Endothelial cell of umbilical vein (primary cell): ENCODE measurements around the gene LOXHD1. TPM values are rescaled to one million over a fixed set of nuclear protein-coding genes. Genes with fewer than 3 reads are reported as not detected.

ENCODE experiments used
- BruUV-seq: library from RNA; stranded (reverse); fragments of 400-500 nt; replicated peaks from 2 replicates; lab custom pipeline; 2021; lab: Mats Ljungman, UMichigan
- CTCF ChIA-PET: fragments of 300-600, 350-600 bp; sonication (Branson Sonifier 250); formaldehyde crosslinking; loops from one replicate; lab custom pipeline; 2021; ENCODE audit warnings: antibody characterized with exemption, inconsistent platforms; lab: Charles Lee
- POLR2A ChIA-PET: fragments of 300-600, 350-600 bp; sonication (Branson Sonifier 250); formaldehyde crosslinking; loops from one replicate; lab custom pipeline; 2021; ENCODE audit warnings: antibody characterized with exemption, inconsistent platforms; lab: Charles Lee
- DNase-seq: peaks from one replicate; pipeline ENCODE4 v3.0.0-alpha.2; 2011; ENCODE audit warnings: low read depth, low spot score
- FAIRE-seq: peaks from 2 replicates; lab custom pipeline; 2011; peaks lifted over from hg19 to GRCh38; lab: Jason Lieb, UNC
- H2AFZ ChIP-seq: 2 replicates; pipeline ENCODE4 v1.6.0; 2012; ENCODE audit warnings: low read depth, low read length, control low read depth, inconsistent platforms
- H3K27ac ChIP-seq: 2 replicates; pipeline ENCODE4 v1.5.1; 2011; ENCODE audit warnings: low read depth, mild to moderate bottlenecking, control low read depth, low read length, moderate library complexity; ENCODE audit not compliant: insufficient read depth
- H3K27me3 ChIP-seq, 2 experiments: 2 replicates each; pipeline versions ENCODE4 v1.6.0 to v1.6.1; 2011; ENCODE audit warnings: low read length in 2 of 2, mixed read lengths in 1 of 2; ENCODE audit not compliant: control insufficient read depth in 2 of 2, insufficient read depth in 2 of 2
- H3K36me3 ChIP-seq, 2 experiments: 2 replicates in 1 of 2; 3 replicates in 1 of 2; pipeline ENCODE4 v1.5.1; 2011; ENCODE audit warnings: low read length in 2 of 2, mild to moderate bottlenecking in 1 of 2, moderate library complexity in 1 of 2; ENCODE audit not compliant: control insufficient read depth in 2 of 2, insufficient read depth in 2 of 2; ENCODE audit errors: extremely low read depth in 1 of 2
- H3K4me1 ChIP-seq: 3 replicates; pipeline ENCODE4 v1.5.1; 2011; ENCODE audit warnings: mild to moderate bottlenecking, low read length; ENCODE audit not compliant: control insufficient read depth, insufficient read depth; ENCODE audit errors: extremely low read depth
- H3K4me2 ChIP-seq: 2 replicates; pipeline ENCODE4 v1.6.1; 2011; ENCODE audit warnings: low read length, control low read depth, mixed read lengths; ENCODE audit not compliant: insufficient read depth
- H3K4me3 ChIP-seq, 3 experiments: fragments of 200-600 bp in 1 of 3; sonication (generic), shearing (Covaris generic) in 1 of 3; replicated peaks in 1 of 3; 2 replicates each; pipeline ENCODE4 v1.5.1; 2011 to 2016; ENCODE audit warnings: control low read depth in 3 of 3, low read length in 3 of 3, mild to moderate bottlenecking in 2 of 3, inconsistent platforms in 1 of 3, low read depth in 1 of 3, moderate library complexity in 1 of 3; ENCODE audit not compliant: insufficient read depth in 1 of 3
- H3K79me2 ChIP-seq: 2 replicates; pipeline ENCODE4 v1.6.0; 2012; ENCODE audit warnings: low read length, inconsistent platforms; ENCODE audit not compliant: control insufficient read depth, insufficient read depth
- H3K9ac ChIP-seq: replicated peaks from 2 replicates; pipeline ENCODE3; 2011; ENCODE audit warnings: low read length, control low read depth; ENCODE audit not compliant: insufficient read depth; ENCODE audit errors: extremely low read depth
- H3K9me1 ChIP-seq: replicated peaks from 3 replicates; pipeline ENCODE4 v1.6.0; 2011; ENCODE audit warnings: mild to moderate bottlenecking, low read length; ENCODE audit not compliant: control insufficient read depth, insufficient read depth; ENCODE audit errors: extremely low read depth
- H3K9me3 ChIP-seq: replicated peaks from 2 replicates; pipeline ENCODE4 v1.5.1; 2012; ENCODE audit warnings: low read length, inconsistent platforms; ENCODE audit not compliant: control insufficient read depth, insufficient read depth
- H4K20me1 ChIP-seq: replicated peaks from 2 replicates; pipeline ENCODE3; 2011; ENCODE audit warnings: mild to moderate bottlenecking, low read length; ENCODE audit not compliant: control insufficient read depth, insufficient read depth; ENCODE audit errors: extremely low read depth
- EZH2 ChIP-seq: IDR thresholded peaks from 2 replicates; pipeline ENCODE4 v1.6.1; 2012; ENCODE audit warnings: borderline replicate concordance, low read depth, mild to moderate bottlenecking, moderate library complexity, low read length, inconsistent platforms; ENCODE audit not compliant: severe bottlenecking
- FOS ChIP-seq: IDR thresholded peaks from 2 replicates; pipeline ENCODE4 v1.6.1; 2011; ENCODE audit warnings: mild to moderate bottlenecking, low read length, moderate library complexity, borderline replicate concordance; ENCODE audit not compliant: insufficient read depth
- GATA2 ChIP-seq: IDR thresholded peaks from 2 replicates; pipeline ENCODE4 v1.7.0; 2011; ENCODE audit warnings: low read depth, mild to moderate bottlenecking, moderate library complexity, mixed read lengths, low read length; ENCODE audit not compliant: insufficient read length, insufficient read depth
- JUN ChIP-seq: IDR thresholded peaks from 2 replicates; pipeline ENCODE4 v1.6.1; 2011; ENCODE audit warnings: borderline replicate concordance, low read depth; ENCODE audit not compliant: insufficient read length, insufficient read depth
- MYC ChIP-seq: IDR thresholded peaks from one replicate; pipeline ENCODE4 v1.6.1; 2011; ENCODE audit warnings: mild to moderate bottlenecking, low read depth, low read length
- POLR2A ChIP-seq: IDR thresholded peaks from 2 replicates; pipeline ENCODE4 v1.6.1; 2012; ENCODE audit warnings: low read depth, mild to moderate bottlenecking, control low read depth, low read length
- POLR2AphosphoS5 ChIP-seq: IDR thresholded peaks from 2 replicates; pipeline ENCODE4 v1.6.1; 2012; ENCODE audit warnings: low read depth, mild to moderate bottlenecking, control low read depth, low read length, moderate library complexity; ENCODE audit not compliant: insufficient read depth
- dilution Hi-C: fragments of 300-500 bp; cut with MboI; formaldehyde crosslinking; loops from one replicate; pipeline ENCODE4 v1.15.0; 2019; ENCODE audit warnings: low sequenced_read_pairs; ENCODE audit not compliant: extremely low pct_ligation_motif_present
- intact Hi-C: fragments of 100-400 bp; cut with micrococcal nuclease; formaldehyde crosslinking; loops from one replicate; pipeline ENCODE4 v1.10.0; 2022
- polyA plus RNA-seq, 4 experiments: library from polyadenylated mRNA; depleted of rRNA in 3 of 4; stranded (reverse) in 3 of 4; unstranded in 1 of 4; fragments of >200 nt; gene quantifications; 2 replicates each; pipeline versions ENCODE4 v1.2.1 to v1.2.3, GENCODE V29; 2011 to 2012; ENCODE audit warnings: missing spikeins in 1 of 4
- total RNA-seq: library from RNA; stranded (reverse); gene quantifications from 2 replicates; pipeline ENCODE4 v1.2.3, GENCODE V29; 2021
- TF ChIP-seq, protein P1 (sequence below): IDR thresholded peaks from 2 replicates; pipeline ENCODE4 v1.6.1; 2011; ENCODE audit not compliant: insufficient read depth, insufficient read length
- TF ChIP-seq, protein P2 (sequence below), 2 donors: IDR thresholded peaks; 1 replicate in 1 of 2; 2 replicates in 1 of 2; pipeline ENCODE4 v1.5.1; 2011; ENCODE audit warnings: low read length in 2 of 2, mild to moderate bottlenecking in 2 of 2, moderate library complexity in 2 of 2, control low read depth in 1 of 2, inconsistent platforms in 1 of 2, low read depth in 1 of 2; ENCODE audit not compliant: insufficient read depth in 1 of 2; ENCODE audit errors: extremely low read depth in 1 of 2

Gene LOXHD1
- total and polyA plus RNA-seq, 2 donors (not counting 3 experiments of a cell fraction or from before 2014, with no cell fraction given), result not detected

DNA sequence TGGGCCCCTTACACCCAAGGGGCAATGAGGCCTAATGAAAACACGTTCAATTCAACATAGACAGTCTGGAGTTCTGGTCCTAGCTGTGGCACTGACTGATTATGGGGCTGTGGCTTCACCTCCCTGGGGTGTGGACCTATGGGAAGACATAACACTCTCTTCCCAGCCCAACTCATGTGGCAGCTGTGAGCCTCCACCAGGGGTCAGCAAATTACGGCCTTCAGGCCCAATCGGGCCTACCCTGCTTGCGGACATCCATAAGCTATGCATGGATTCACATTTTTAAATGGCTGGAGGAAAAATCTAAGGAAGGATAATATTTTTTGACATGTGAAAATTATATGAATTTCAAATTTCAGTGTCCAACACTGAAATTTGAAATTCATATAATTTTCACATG lies 101.3 kb downstream of the LOXHD1 start:
- no peaks in the 10 kb centered on the region for H3K4me1 ChIP-seq
- no peak overlapping the region for H3K9ac ChIP-seq
- H3K4me2 ChIP-seq, result no peak overlapping the region
- POLR2A ChIA-PET, result no interaction called here
- no peaks in the 10 kb centered on the region for H3K9me1 ChIP-seq
- no peak overlapping the region for H3K4me3 ChIP-seq
- intact Hi-C loops (loop anchor here (1.0 kb wide), 1 partner anchor 103 kb away; no protein-coding TSS in a partner anchor), dilution Hi-C loops (no loop called here)
- no peaks in the 10 kb centered on the region for H4K20me1 ChIP-seq
- no peak overlapping the region for H3K27ac ChIP-seq
- DNase-seq (peak; percentile 2), FAIRE-seq (no peak)
- no peaks in the 10 kb centered on the region for H3K79me2 ChIP-seq
- H3K27me3 ChIP-seq, result no peaks in the 10 kb centered on the region
- H3K36me3 ChIP-seq, result no peaks in the 10 kb centered on the region
- TF ChIP-seq EZH2, result no peak
- TF ChIP-seq POLR2A, result no peak
- TF ChIP-seq MYC, result no peak
- no peak for TF ChIP-seq POLR2AphosphoS5
- no peak for TF ChIP-seq GATA2
- TF ChIP-seq, protein P1, sequence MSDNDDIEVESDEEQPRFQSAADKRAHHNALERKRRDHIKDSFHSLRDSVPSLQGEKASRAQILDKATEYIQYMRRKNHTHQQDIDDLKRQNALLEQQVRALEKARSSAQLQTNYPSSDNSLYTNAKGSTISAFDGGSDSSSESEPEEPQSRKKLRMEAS, result no peak
- TF ChIP-seq FOS, result no peak
- no peak for TF ChIP-seq JUN
- no peaks in the 10 kb centered on the region for H3K9me3 ChIP-seq
- BruUV-seq, result no TSS peak
- CTCF ChIA-PET, result interaction anchor here (1.1 to 3.4 kb wide), 3 partner anchors 68 to 160 kb away, joined by 3 to 50 read pairs (median 3); partner anchors contain the start of gene LOXHD1
- no peak overlapping the region for H2AFZ ChIP-seq

DNA sequence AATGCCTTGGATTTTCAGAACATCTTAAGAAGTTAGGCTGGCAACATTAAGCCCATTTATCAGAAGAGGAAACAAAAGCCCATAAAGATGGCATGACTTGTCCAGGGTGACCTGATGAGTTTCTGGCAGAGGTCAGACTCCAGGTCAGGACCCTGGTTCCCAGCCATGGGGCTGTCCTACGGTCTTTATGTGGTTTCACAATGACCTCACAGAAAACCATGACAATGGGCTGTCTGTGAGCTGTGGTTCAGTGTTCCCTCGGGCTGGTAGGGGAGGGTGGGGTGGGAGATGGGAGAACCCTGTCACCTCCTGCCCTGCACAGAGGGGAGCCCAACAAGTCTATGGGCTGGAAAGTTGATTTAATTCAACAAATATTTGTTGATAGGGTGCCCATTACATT lies 101.8 kb downstream of the LOXHD1 start:
- dilution Hi-C loops, result no loop called here
- H3K9me1 ChIP-seq, result no peaks in the 10 kb centered on the region
- TF ChIP-seq POLR2A (no peak), FOS (no peak), EZH2 (no peak), JUN (no peak), GATA2 (no peak), MYC (no peak), POLR2AphosphoS5 (no peak)
- TF ChIP-seq, protein P1, result no peak
- TF ChIP-seq, protein P2, sequence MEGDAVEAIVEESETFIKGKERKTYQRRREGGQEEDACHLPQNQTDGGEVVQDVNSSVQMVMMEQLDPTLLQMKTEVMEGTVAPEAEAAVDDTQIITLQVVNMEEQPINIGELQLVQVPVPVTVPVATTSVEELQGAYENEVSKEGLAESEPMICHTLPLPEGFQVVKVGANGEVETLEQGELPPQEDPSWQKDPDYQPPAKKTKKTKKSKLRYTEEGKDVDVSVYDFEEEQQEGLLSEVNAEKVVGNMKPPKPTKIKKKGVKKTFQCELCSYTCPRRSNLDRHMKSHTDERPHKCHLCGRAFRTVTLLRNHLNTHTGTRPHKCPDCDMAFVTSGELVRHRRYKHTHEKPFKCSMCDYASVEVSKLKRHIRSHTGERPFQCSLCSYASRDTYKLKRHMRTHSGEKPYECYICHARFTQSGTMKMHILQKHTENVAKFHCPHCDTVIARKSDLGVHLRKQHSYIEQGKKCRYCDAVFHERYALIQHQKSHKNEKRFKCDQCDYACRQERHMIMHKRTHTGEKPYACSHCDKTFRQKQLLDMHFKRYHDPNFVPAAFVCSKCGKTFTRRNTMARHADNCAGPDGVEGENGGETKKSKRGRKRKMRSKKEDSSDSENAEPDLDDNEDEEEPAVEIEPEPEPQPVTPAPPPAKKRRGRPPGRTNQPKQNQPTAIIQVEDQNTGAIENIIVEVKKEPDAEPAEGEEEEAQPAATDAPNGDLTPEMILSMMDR (IDR thresholded peaks at IDR 0.05; ENCODE audit: extremely low read depth in 1 of 2, insufficient read depth in 1 of 2, low read depth in 1 of 2, low read length in 2 of 2), result no peak
- intact Hi-C loops, result loop anchor here (1.0 kb wide), 1 partner anchor 103 kb away; no protein-coding TSS in a partner anchor
- no TSS peak for BruUV-seq
- H3K79me2 ChIP-seq, result no peaks in the 10 kb centered on the region
- no peak overlapping the region for H3K9ac ChIP-seq
- DNase-seq, result no peak
- POLR2A ChIA-PET, result no interaction called here
- H3K4me1 ChIP-seq, result no peaks in the 10 kb centered on the region
- no peak overlapping the region for H3K4me3 ChIP-seq
- FAIRE-seq, result no peak
- CTCF ChIA-PET, result interaction anchor here (0.6 to 3.4 kb wide), 4 partner anchors 68 to 161 kb away, joined by 3 to 50 read pairs (median 3); partner anchors contain the start of gene LOXHD1
- H3K9me3 ChIP-seq, result no peaks in the 10 kb centered on the region
- H3K4me2 ChIP-seq, result no peak overlapping the region
- H3K27ac ChIP-seq, result no peak overlapping the region
- no peaks in the 10 kb centered on the region for H3K36me3 ChIP-seq
- H2AFZ ChIP-seq, result no peak overlapping the region
- H3K27me3 ChIP-seq, result no peaks in the 10 kb centered on the region
- H4K20me1 ChIP-seq, result no peaks in the 10 kb centered on the region
